GM21528 (cell line): ENCODE results near the gene LDLRAD4.

Source experiments
- ATAC-seq: cut with Tn5 transposase; IDR thresholded peaks from one replicate; pipeline ENCODE4 v1.9.1; 2021; ENCODE audit warnings: mild to moderate bottlenecking, moderate library complexity; ENCODE audit not compliant: unreplicated experiment, low FRiP score

The LDLRAD4 gene

DNA sequence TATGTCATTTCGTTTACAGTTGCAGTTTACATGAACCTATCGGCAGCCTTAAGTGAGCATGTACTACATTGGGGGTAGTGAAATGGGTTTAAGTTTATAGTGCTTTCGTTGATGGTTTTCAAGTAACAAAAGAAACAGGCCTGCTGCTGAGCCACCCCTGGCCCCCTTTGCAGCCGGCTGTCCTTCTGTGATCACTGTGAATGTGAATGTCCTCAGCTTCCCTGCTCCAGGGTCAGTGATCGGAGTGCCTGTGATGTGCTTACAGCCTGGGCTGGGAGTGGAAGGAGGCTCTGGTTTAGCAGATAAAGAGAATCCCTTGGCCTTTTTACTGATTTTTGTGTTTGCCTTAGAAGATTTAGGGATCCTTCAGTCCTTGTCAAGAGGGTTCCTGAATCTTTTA is 353.6 kb downstream of the LDLRAD4 start:
- ATAC-seq: no peak

DNA sequence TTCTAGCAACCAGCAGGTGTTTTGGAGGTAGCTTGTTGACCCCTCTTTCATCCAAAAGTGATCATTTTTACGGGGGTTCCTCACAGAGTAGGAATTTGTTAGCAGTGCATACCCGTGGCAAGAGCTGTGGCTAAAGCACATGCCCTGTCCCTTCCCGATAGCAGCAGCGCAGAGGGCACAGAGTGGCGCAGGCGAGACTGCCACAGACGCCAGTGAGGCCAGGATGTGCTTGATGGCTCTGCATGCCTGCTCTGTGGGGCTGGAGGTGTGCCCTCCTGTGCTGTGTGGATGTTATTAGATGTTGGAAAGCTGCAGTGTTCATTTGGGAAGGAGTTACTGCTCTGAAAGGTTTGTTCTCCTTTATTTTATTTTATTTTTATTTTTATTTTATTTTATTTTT is 354.2 kb downstream of the LDLRAD4 start:
- ATAC-seq: no peak

DNA sequence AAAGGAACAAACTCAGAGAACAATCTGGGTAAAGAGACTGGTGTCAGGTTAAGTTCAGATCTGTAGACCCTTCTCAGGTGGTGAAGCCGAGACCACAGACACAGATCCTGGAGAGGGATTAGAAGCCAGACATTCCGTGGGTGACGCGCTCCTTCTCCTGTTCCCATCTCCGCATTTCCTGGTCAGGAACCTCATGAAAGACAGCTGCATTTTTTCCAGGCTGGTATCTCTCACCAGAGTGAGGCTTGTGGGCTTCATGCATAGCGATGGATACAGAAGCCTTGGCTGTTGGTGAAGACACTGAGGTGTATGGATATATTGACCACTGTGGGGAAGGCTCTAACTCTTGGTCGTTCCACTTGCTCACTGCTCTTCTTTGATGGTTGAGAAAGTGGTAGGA is 355.2 kb downstream of the LDLRAD4 start:
- ATAC-seq: no peak

DNA sequence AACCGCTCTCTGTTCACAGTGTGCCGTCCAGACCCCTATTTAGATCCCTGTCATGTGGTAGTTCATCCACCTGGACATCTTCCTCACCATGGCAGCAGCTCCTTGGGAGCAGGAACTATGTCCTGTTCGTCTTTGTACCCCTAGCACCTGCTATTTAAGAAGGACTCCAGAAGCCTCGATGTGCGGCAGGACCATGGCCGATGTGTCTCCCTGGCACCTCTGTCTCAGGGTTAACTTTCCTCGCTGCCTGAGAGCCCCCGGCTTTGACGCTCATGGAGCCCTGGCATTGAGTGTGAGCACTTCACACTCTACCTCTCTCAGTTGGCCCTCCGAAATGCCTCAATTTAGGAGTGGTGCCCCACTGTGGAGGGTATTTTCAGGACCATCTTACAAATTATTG is 355.8 kb downstream of the LDLRAD4 start:
- no peak for ATAC-seq

DNA sequence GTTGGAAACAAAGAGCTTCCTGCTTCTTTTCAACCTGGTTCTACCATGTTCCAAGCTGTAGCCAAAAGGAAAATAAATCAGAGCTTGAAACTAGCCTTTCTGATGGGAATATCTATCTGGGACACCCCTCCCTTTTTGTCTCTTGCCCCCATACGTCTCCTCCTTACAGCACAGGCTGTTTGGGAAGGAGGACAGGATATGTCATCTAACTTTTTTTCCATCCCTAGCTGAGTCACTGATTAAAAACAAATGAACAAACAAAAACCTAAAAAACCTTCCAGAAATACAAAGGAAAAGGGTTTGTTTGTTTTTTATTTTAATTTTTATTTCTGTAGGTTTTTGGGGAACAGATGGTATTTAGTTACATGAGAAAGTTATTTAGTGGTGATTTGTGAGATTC is 356.2 kb downstream of the LDLRAD4 start:
- ATAC-seq: no peak

- ATAC-seq: peak; percentile 34
Observed at GRCh38 chr18:13576598-13576997, 358.0 kb downstream of the LDLRAD4 start.

- ATAC-seq: peak; percentile 85
Observed at GRCh38 chr18:13577091-13577697, 358.6 kb downstream of the LDLRAD4 start.

DNA sequence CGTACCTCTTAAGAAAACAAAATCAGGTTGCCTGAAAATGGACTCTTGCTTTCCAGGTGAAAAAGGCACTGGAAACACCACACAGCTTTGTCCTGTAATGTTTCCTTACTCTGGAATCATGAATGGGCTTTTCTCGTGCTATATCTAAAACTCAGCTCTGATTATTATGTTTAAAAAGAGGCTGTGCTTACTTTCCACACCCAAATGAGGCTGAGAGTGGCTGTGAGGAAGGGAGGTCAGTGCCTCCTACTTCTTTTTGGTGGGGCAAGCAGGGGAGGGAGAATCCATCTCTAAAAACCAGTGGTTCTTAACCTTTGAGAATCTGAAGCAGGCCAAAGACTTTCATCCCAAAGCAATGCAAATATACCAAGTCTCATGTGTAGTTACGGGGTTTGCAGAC is 359.2 kb downstream of the LDLRAD4 start:
- no peak for ATAC-seq

- no peak for ATAC-seq
Observed at GRCh38 chr18:13578400-13578799, 359.8 kb downstream of the LDLRAD4 start.

GRCh38 chr18:13579874-13580273 is 361.3 kb downstream of the LDLRAD4 start:
- no peak for ATAC-seq

DNA sequence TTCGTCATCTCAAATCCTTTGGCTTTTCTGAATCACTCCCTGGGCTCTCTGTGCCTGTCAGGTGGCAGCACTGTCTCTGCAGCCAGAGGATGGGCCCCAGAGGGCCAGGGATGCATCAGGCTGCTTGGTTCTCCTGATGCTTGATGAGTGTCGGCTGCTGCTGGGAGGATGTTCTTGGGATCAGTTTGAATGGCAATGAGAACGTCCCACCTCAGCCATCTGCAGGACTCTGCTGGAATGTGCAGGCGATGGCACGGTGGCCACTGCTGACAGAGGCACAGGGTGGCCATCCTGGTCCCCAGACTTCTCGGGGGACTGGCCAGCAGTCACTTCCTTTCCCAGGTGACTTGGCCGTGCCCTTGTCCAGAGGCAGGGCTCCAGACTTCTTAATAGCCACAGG is 361.8 kb downstream of the LDLRAD4 start:
- no peak for ATAC-seq

DNA sequence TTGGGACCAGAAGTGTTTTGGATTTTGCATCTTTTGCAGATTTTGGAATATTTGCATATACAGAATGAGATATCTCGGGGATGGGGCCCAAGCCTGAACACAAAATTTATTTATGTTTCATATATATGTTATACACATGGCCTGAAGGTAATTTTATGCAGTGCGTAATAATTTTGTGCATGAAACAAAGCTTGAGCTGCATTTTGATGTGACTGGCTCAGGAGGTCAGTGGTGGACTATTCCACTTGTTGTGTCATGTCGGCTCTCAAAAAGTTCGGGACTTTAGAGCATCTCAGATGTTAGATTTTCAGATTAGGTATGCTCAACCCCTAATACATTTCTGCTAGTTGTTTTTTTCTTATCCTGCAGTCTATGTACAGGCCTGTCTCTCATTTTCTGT is 362.4 kb downstream of the LDLRAD4 start:
- ATAC-seq: no peak

- ATAC-seq: no peak
Observed at GRCh38 chr18:13581496-13582177, 363.1 kb downstream of the LDLRAD4 start.

- ATAC-seq: no peak
Observed at GRCh38 chr18:13582178-13582670, 363.7 kb downstream of the LDLRAD4 start.

GRCh38 chr18:13583576-13584550 is 365.3 kb downstream of the LDLRAD4 start:
- no peak for ATAC-seq

DNA sequence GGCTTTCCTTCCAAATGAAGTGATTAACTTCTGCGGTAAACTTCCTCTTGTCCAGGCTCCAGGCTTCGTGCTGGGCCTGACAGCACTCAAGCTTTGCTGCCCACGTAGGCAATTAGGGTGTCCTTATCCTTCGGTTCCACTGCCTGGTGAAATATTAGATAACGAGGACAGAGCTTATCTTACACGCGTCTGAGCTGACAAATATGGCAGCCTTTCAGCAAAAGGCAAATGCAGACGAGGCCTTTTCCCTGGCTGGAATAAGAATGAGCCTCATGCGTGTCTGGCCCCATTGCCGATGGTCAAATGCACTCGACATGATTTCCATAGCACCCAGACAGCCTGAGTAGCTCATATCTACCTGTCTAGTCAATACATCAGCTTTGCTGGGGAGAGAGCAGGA is 366.3 kb downstream of the LDLRAD4 start:
- no peak for ATAC-seq

DNA sequence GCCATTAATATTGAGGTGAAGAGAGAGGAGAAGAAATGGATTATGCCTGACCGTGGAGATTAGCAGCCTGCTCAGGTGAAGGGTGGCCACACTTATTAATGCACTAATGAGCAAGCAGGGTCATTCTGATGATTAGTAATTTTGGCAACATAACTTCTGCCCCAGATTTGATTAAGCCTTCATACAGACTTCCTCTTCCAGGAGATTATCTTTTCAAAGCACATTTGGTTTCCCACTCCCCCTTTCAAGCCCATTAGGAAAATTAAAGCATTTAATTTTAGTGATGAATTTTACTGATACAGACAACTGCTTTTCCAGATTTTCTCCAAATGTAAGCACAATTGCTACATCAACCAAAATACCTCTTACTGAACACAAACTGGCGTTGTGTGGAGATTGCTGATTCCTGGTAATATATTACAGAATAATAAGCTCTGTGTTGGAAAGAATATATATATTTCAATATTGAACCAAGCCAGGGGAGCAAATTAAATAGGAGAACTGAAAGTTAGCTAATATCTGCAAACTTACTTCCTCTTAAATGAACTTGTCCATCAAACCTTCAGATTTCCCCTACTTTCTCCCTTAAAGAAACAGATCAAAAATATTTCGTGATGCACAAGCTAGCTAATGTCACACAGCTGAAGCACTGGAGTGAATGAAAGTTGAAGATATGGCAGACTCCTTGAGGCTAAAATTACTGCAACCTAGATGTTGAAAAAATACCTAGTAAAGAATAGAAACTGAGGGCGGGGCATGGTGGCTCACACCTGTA is 367.0 kb downstream of the LDLRAD4 start:
- ATAC-seq: no peak

DNA sequence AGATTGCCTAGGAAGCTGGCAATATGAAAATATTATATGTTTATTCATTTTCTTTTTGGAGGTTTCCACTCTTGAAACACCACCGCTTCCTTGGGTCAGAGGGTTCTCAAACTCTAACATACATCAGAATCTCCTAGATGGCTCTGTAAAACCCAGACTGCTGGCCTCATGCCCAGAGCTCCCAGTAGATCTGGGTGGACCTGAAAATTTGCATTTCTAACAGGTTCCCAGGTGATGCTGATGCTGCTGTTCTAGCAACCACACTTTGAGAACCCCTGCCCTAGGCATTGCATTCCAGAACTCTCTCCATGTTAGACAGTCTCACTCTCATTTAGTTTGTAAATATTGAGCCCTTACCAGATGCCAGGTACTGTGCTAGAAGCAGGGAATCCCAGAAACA is 368.4 kb downstream of the LDLRAD4 start:
- ATAC-seq: no peak

- ATAC-seq: no peak
Observed at GRCh38 chr18:13587477-13587876, 368.9 kb downstream of the LDLRAD4 start.

- no peak for ATAC-seq
Observed at GRCh38 chr18:13587937-13588336, 369.4 kb downstream of the LDLRAD4 start.
